Measurements from ENCODE around the gene FKBP1A.

Gene FKBP1A

GRCh38 chr20:1383623-1384404 is 9.0 kb downstream of the FKBP1A start:
- WGBS: 92% methylated on average over 4 of the region's 5 CpGs
- Histone ChIP-seq H3K27me3 (ENCODE audit: insufficient read depth, low read length) (no peaks in the 10 kb centered on the region), H3K4me3 (ENCODE audit: low read length) (no peak overlapping the region), H3K36me3 (ENCODE audit: insufficient read depth, low read length) (peaks cover 16% of the 10 kb centered on the region), H3K9ac (ENCODE audit: low read depth, low read length) (no peak overlapping the region), H3K9me3 (ENCODE audit: insufficient read depth, low read depth, low read length) (no peaks in the 10 kb centered on the region), H3K4me1 (ENCODE audit: insufficient read depth, low read length) (peaks cover 4% of the 10 kb centered on the region; the same call in 1 of the 2 replicates), H3K27ac (ENCODE audit: low read depth, low read length) (no peak overlapping the region)

DNA sequence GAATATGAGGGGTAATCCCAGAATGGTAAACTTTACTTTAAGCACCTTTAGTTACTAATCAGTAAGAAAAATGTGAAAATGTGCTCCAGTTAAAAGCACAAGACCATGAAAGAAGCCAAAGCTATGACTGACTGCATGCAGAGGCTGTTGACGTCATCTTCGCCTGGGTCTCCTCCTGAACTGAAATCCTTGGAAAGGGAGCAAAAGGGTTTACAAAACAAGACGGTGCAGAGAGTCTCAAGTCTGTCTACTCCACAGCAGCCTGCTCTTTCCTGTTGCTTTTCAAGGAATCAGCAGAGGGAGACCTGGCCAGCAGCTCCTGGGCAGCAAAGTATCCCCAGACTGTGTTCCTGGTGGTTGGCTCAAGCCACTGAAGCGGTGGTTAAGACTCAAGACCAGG is 10.2 kb downstream of the FKBP1A start:
- H3K4me1 ChIP-seq (ENCODE audit: insufficient read depth, low read length): peaks cover 13% of the 10 kb centered on the region
- WGBS: 93% methylated on average over 4 of the region's 4 CpGs
- no peak overlapping the region for H3K4me3 ChIP-seq (ENCODE audit: low read length)
- no peaks in the 10 kb centered on the region for H3K9me3 ChIP-seq (ENCODE audit: insufficient read depth, low read depth, low read length)
- no peak overlapping the region for H3K27ac ChIP-seq (ENCODE audit: low read depth, low read length)
- peaks cover 16% of the 10 kb centered on the region for H3K36me3 ChIP-seq (ENCODE audit: insufficient read depth, low read length)
- no peaks in the 10 kb centered on the region for H3K27me3 ChIP-seq (ENCODE audit: insufficient read depth, low read length)
- no peak overlapping the region for H3K9ac ChIP-seq (ENCODE audit: low read depth, low read length)

GRCh38 chr20:1381753-1382591 is 10.9 kb downstream of the FKBP1A start:
- Histone ChIP-seq H3K27me3 (ENCODE audit: insufficient read depth, low read length) (no peaks in the 10 kb centered on the region), H3K4me1 (ENCODE audit: insufficient read depth, low read length) (peaks cover 16% of the 10 kb centered on the region), H3K27ac (ENCODE audit: low read depth, low read length) (no peak overlapping the region), H3K4me3 (ENCODE audit: low read length) (no peak overlapping the region), H3K36me3 (ENCODE audit: insufficient read depth, low read length) (peaks cover 16% of the 10 kb centered on the region), H3K9ac (ENCODE audit: low read depth, low read length) (no peak overlapping the region), H3K9me3 (ENCODE audit: insufficient read depth, low read depth, low read length) (no peaks in the 10 kb centered on the region)
- 98% methylated on average over 5 of the region's 6 CpGs for WGBS

GRCh38 chr20:1378735-1379125 is 14.1 kb downstream of the FKBP1A start:
- H3K36me3 ChIP-seq (ENCODE audit: insufficient read depth, low read length): peaks cover 25% of the 10 kb centered on the region
- no peaks in the 10 kb centered on the region for H3K27me3 ChIP-seq (ENCODE audit: insufficient read depth, low read length)
- no peaks in the 10 kb centered on the region for H3K9me3 ChIP-seq (ENCODE audit: insufficient read depth, low read depth, low read length)
- no peak overlapping the region for H3K4me3 ChIP-seq (ENCODE audit: low read length)
- WGBS: 88% methylated on average over 6 of the region's 6 CpGs
- H3K27ac ChIP-seq (ENCODE audit: low read depth, low read length): no peak overlapping the region
- peaks cover 26% of the 10 kb centered on the region for H3K4me1 ChIP-seq (ENCODE audit: insufficient read depth, low read length)
- H3K9ac ChIP-seq (ENCODE audit: low read depth, low read length): no peak overlapping the region

DNA sequence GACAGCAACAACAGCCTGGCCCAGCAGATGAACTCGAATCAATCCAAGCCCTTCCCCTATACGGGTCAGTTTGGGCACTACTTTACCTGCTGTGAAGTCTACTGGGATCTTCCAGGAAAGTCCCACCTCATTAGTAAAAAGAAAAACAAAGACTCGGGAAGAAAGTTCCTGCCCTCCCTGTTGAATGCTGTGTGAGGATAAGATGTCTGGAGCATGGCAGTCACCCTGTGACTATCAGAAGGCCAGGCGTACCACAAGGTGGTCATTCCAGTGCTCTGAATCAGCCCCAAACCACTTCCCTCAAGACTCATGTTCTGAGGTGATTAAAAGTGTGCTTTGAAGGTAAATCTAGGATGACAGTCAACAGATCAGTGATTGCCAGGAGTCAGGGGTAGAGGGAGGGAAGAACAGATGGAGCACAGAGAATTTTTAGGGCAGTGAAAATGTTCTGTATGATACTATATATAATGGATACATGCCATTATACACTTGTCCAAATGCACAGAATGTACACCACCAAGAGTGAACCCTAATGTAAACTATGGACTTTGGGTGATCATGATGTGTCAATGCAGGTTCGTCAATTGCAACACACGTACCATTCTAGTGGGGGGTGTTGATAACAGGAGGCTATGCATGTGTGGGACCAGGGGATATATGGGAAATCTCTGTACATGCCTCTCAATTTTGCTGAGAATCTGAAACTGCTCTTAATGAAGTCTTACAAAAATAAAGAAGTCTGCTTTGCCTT is 14.7 kb downstream of the FKBP1A start:
- WGBS: 73% methylated on average over 6 of the region's 6 CpGs
- no peak overlapping the region for H3K27ac ChIP-seq (ENCODE audit: low read depth, low read length)
- peaks cover 30% of the 10 kb centered on the region for H3K36me3 ChIP-seq (ENCODE audit: insufficient read depth, low read length)
- H3K27me3 ChIP-seq (ENCODE audit: insufficient read depth, low read length): no peaks in the 10 kb centered on the region
- H3K4me3 ChIP-seq (ENCODE audit: low read length): no peak overlapping the region
- H3K4me1 ChIP-seq (ENCODE audit: insufficient read depth, low read length): peaks cover 26% of the 10 kb centered on the region
- H3K9me3 ChIP-seq (ENCODE audit: insufficient read depth, low read depth, low read length): no peaks in the 10 kb centered on the region
- no peak overlapping the region for H3K9ac ChIP-seq (ENCODE audit: low read depth, low read length)

DNA sequence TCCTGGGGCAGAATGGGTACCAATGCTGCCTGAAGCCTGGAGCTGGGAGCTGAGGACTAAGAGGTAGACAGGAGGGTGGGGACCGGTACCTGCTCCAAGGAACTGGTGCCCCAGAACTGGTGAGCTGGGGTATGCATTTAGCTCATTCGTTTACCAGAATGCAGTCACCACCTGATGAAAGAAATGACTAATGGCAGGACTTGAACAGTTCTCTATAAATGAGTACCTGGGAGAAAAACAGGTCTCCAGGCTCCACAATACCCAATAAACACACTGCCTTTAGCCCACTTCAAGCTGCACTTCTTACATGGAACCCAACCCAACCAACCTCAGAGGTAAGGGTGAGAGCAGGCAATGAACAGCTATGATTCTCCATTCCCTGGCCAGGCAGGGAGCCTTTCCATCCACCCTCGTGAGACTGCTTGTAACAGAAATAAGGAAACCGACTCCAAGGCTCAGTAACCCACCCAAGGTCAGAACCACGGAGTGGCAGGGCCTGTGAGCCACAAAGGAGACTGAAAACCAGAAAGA is 15.4 kb downstream of the FKBP1A start:
- Histone ChIP-seq H3K4me3 (ENCODE audit: low read length) (no peak overlapping the region), H3K9ac (ENCODE audit: low read depth, low read length) (no peak overlapping the region), H3K36me3 (ENCODE audit: insufficient read depth, low read length) (peaks cover 30% of the 10 kb centered on the region), H3K27ac (ENCODE audit: low read depth, low read length) (no peak overlapping the region), H3K9me3 (ENCODE audit: insufficient read depth, low read depth, low read length) (no peaks in the 10 kb centered on the region), H3K27me3 (ENCODE audit: insufficient read depth, low read length) (no peaks in the 10 kb centered on the region), H3K4me1 (ENCODE audit: insufficient read depth, low read length) (peaks cover 26% of the 10 kb centered on the region)
- 91% methylated on average over 5 of the region's 5 CpGs for WGBS

DNA sequence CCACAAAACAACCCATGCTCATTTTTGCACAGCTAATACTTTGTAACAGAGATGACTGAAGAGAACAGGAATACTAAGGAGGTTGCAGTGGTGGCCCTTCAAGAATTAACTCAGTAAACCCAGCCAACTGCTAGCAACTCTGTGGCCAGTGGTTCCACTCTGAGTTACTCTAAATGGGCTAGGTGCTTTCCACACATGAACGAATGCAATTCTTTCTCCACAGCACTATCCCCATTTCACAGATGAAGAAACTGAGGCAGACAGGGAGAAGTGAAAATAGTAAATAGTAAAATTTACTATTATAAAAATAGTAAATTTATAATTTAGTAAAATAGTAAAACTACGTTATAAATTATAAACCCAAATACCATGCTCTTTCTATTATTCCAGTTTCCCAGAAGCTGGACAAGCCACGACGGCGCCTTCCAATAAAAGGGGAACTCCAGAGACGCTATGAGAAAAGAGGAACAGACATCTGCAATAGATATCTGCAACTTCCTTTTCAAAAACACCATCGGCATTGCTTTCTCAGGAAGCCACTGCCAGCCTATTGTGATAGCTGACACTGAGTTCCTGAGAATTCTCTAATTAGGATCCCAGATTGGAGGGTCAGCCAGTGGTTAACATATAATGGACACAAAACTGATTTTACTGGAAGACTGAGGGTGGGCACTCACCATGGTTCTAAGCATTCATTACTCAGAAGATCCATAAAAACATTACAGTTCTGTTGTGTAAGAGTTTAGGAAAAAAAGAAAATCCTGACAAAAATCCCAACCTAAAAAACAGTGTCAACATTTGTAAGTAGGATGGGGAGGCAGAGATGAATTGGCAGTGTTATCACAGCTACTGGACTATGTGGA is 16.2 kb downstream of the FKBP1A start:
- Histone ChIP-seq H3K27ac (ENCODE audit: low read depth, low read length) (no peak overlapping the region), H3K9ac (ENCODE audit: low read depth, low read length) (no peak overlapping the region), H3K9me3 (ENCODE audit: insufficient read depth, low read depth, low read length) (no peaks in the 10 kb centered on the region), H3K36me3 (ENCODE audit: insufficient read depth, low read length) (peaks cover 34% of the 10 kb centered on the region), H3K27me3 (ENCODE audit: insufficient read depth, low read length) (no peaks in the 10 kb centered on the region), H3K4me3 (ENCODE audit: low read length) (no peak overlapping the region), H3K4me1 (ENCODE audit: insufficient read depth, low read length) (peaks cover 26% of the 10 kb centered on the region)
- WGBS: 97% methylated on average over 7 of the region's 7 CpGs

- Histone ChIP-seq H3K4me3 (ENCODE audit: low read length) (no peak overlapping the region), H3K9me3 (ENCODE audit: insufficient read depth, low read depth, low read length) (no peaks in the 10 kb centered on the region), H3K27me3 (ENCODE audit: insufficient read depth, low read length) (no peaks in the 10 kb centered on the region), H3K4me1 (ENCODE audit: insufficient read depth, low read length) (peaks cover 26% of the 10 kb centered on the region), H3K27ac (ENCODE audit: low read depth, low read length) (no peak overlapping the region), H3K9ac (ENCODE audit: low read depth, low read length) (no peak overlapping the region), H3K36me3 (ENCODE audit: insufficient read depth, low read length) (peaks cover 40% of the 10 kb centered on the region)
- WGBS: 100% methylated on average over 1 of the region's 1 CpG
These were observed 16.8 kb downstream of the FKBP1A start for GRCh38 chr20:1376007-1376406.

DNA sequence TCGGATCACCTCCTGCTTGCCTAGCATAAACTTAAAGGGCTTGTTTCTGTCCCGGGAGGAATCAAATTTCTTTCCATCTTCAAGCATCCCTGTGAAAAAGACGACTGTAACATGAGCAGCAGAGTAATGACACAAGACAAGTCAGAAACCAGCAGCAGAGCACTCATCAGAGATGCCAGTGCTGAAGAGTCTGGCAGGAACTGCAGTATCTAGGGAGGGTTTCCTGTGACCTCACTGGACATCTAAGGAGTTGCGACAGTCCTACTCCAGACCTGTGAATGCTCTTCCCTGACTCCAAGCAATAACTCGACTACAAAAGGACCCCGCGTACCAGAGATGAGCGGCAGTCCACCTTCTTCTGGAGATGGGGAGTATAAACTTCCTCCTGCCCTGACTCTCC is 17.3 kb downstream of the FKBP1A start:
- Histone ChIP-seq H3K9me3 (ENCODE audit: insufficient read depth, low read depth, low read length) (no peaks in the 10 kb centered on the region), H3K4me1 (ENCODE audit: insufficient read depth, low read length) (peaks cover 26% of the 10 kb centered on the region), H3K27ac (ENCODE audit: low read depth, low read length) (no peak overlapping the region), H3K4me3 (ENCODE audit: low read length) (no peak overlapping the region), H3K9ac (ENCODE audit: low read depth, low read length) (no peak overlapping the region), H3K27me3 (ENCODE audit: insufficient read depth, low read length) (no peaks in the 10 kb centered on the region), H3K36me3 (ENCODE audit: insufficient read depth, low read length) (peaks cover 45% of the 10 kb centered on the region)
- 82% methylated on average over 8 of the region's 8 CpGs for WGBS

DNA sequence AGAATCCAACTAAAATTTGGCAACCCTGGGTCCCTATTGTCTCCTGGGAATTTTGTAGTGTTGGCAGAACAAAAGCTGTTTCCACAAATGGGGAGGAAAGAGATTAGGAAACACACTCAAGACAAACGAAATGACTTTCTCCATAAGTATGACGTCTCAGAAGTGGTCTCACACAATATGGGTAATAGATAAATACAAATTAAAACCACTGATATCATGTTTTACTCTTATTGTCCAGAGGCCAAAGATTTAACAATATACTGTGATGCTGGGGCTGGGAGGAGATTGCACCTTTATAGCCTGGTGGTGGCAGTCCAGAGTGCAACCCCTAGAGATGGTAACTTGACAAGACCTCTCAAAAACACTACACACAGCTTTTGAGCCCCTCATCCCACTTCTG is 18.6 kb downstream of the FKBP1A start:
- no peaks in the 10 kb centered on the region for H3K9me3 ChIP-seq (ENCODE audit: insufficient read depth, low read depth, low read length)
- no peaks in the 10 kb centered on the region for H3K27me3 ChIP-seq (ENCODE audit: insufficient read depth, low read length)
- no CpG with 5 or more reads among the region's 2 CpGs for WGBS
- H3K4me1 ChIP-seq (ENCODE audit: insufficient read depth, low read length): peaks cover 22% of the 10 kb centered on the region
- no peak overlapping the region for H3K4me3 ChIP-seq (ENCODE audit: low read length)
- no peak overlapping the region for H3K9ac ChIP-seq (ENCODE audit: low read depth, low read length)
- H3K36me3 ChIP-seq (ENCODE audit: insufficient read depth, low read length): peaks cover 51% of the 10 kb centered on the region
- no peak overlapping the region for H3K27ac ChIP-seq (ENCODE audit: low read depth, low read length)

All from HUES64 (cell line).